H1 (cell line): ENCODE data around the gene GTF2A2. TPM values are rescaled to one million over a fixed set of nuclear protein-coding genes. Genes with fewer than 3 reads are reported as not detected.

Source experiments
- BACH1 ChIP-seq: IDR thresholded peaks from 2 replicates; pipeline ENCODE4 v1.6.1; 2012; ENCODE audit warnings: low read length, improper control_type of control experiment
- CTBP2 ChIP-seq: IDR thresholded peaks from 2 replicates; pipeline ENCODE4 v1.7.0; 2011; ENCODE audit warnings: borderline replicate concordance, mild to moderate bottlenecking, moderate library complexity, mixed read lengths, low read length; ENCODE audit not compliant: insufficient read depth, insufficient read length
- E2F6 ChIP-seq: IDR thresholded peaks from 2 replicates; pipeline ENCODE4 v1.6.1; 2012; ENCODE audit warnings: inconsistent platforms
- EZH2 ChIP-seq: fragments of 200-600 bp; sonication (generic); IDR thresholded peaks from 2 replicates; pipeline ENCODE4 v1.7.1; 2012; ENCODE audit warnings: low read depth, mild to moderate bottlenecking, moderate library complexity, low read length, inconsistent platforms; ENCODE audit not compliant: severe bottlenecking
- KDM4A ChIP-seq: IDR thresholded peaks from one replicate; pipeline ENCODE4 v1.7.1; 2012; ENCODE audit warnings: low read depth, mild to moderate bottlenecking, moderate library complexity, low read length, inconsistent platforms; ENCODE audit not compliant: severe bottlenecking
- KDM5A ChIP-seq: fragments of 200-600 bp; IDR thresholded peaks from 2 replicates; pipeline ENCODE4 v1.7.1; 2012; ENCODE audit warnings: mild to moderate bottlenecking, low read length, inconsistent platforms, mixed read lengths
- RNF2 ChIP-seq: fragments of 200-900, 300-1000 bp; sonication (generic); IDR thresholded peaks from 2 replicates; pipeline ENCODE4 v1.7.1; 2016; ENCODE audit warnings: borderline replicate concordance, low read depth, mild to moderate bottlenecking, antibody characterized with exemption, low read length; ENCODE audit not compliant: poor library complexity, severe bottlenecking; ENCODE audit errors: missing control alignments
- SP1 ChIP-seq: IDR thresholded peaks from 2 replicates; pipeline ENCODE4 v1.6.1; 2011; ENCODE audit warnings: low read depth, low read length
- TAF7 ChIP-seq: optimal IDR thresholded peaks from 2 replicates; pipeline ENCODE3; 2011; ENCODE audit warnings: low read depth, mild to moderate bottlenecking, inconsistent platforms, low read length, moderate library complexity, borderline replicate concordance
- polyA plus RNA-seq, 7 experiments: library from polyadenylated mRNA; depleted of rRNA in 3 of 7; stranded (reverse) in 5 of 7; unstranded in 2 of 7; fragments of >200 nt in 5 of 7; fragments of 200-250 nt in 2 of 7; gene quantifications; 1 replicate in 5 of 7; 2 replicates in 1 of 7; 4 replicates in 1 of 7; pipeline versions ENCODE4 v1.2.1 to v1.2.3, GENCODE V29; 2011 to 2013; ENCODE audit warnings: missing spikeins in 2 of 7, mixed read lengths in 2 of 7
- total RNA-seq: library from RNA; stranded (reverse); fragmentation: NEBNext Ultra II Directional; extraction: Animal tissue kit (Norgen Biotek cat#: 25700); gene quantifications from 2 replicates; pipeline ENCODE4 v1.2.1, GENCODE V29; 2021

The GTF2A2 gene
- total and polyA plus RNA-seq, 2 of the 8 experiments (the other 6 are each of a cell fraction or from before 2014, with no cell fraction given) = 52.2 to 161 TPM

- no peak for TF ChIP-seq TAF7
- no peak for TF ChIP-seq CTBP2
- TF ChIP-seq RNF2 = no peak
- TF ChIP-seq KDM5A = no peak
- no peak for TF ChIP-seq E2F6
- no peak for TF ChIP-seq EZH2
- no peak for TF ChIP-seq KDM4A
- TF ChIP-seq BACH1 = no peak
- no peak for TF ChIP-seq SP1
Measured at GRCh38 chr15:59611276-59612260, 45.7 kb downstream of the GTF2A2 start, which contains the start of gene GCNT3 (continued).
